Adrenal gland (tissue), 5 donors: Measurements from ENCODE around the gene MLNR.

Source experiments
- POLR2A ChIP-seq, 2 donors: fragments of 450-650 bp; IDR thresholded peaks; one replicate each; pipeline ENCODE4 v1.6.1; 2017; ENCODE audit warnings: antibody characterized with exemption in 2 of 2, mild to moderate bottlenecking in 2 of 2, moderate library complexity in 1 of 2
- TF ChIP-seq, protein P1 (sequence below), 6 experiments: fragments of 450-650 bp in 4 of 6; fragments of 200-600 bp in 2 of 6; sonication (generic) in 1 of 6; IDR thresholded peaks; 1 replicate in 5 of 6; 2 replicates in 1 of 6; pipeline versions ENCODE4 v1.5.1 to v1.8.0; 2016 to 2021; ENCODE audit warnings: antibody characterized with exemption in 6 of 6, mild to moderate bottlenecking in 2 of 6, moderate library complexity in 1 of 6
- donor health status: DM: no; HTN: no; CAD: no.

DNA sequence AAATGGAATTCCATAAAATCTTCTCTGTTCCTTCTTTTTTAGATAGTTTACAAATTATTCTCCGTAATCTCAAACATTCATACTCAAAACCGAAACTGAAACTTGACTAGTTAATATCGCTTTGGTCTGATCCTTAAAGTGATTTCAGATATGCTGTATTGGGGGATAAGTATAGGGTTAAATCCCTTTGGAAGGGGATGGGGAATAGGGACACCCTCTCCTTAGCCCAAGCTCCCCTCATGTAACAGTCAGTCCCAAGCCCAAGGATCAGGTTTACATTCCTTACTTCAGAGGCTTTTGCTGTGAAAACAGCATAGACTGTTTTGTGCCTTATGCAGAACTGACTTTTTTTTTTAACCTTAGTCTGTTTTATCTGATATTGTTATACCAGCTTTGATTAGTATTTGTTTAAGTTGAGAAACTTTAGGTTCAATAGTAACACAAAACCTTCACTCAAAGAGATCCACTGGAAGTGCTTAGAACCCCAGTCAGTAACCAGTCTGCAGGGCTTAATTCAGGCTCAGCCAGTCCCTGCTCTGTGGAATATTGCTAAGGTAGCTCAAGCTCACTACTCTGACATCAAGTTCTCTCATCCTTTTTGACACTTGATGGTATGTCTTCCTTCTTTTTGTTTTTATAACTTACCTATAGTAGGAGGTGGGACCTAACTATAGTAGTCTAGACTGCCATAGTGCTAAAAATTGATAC lies 38.1 kb downstream of the MLNR start:
- no peak for TF ChIP-seq POLR2A (IDR thresholded peaks at IDR 0.05)
- TF ChIP-seq, protein P1, sequence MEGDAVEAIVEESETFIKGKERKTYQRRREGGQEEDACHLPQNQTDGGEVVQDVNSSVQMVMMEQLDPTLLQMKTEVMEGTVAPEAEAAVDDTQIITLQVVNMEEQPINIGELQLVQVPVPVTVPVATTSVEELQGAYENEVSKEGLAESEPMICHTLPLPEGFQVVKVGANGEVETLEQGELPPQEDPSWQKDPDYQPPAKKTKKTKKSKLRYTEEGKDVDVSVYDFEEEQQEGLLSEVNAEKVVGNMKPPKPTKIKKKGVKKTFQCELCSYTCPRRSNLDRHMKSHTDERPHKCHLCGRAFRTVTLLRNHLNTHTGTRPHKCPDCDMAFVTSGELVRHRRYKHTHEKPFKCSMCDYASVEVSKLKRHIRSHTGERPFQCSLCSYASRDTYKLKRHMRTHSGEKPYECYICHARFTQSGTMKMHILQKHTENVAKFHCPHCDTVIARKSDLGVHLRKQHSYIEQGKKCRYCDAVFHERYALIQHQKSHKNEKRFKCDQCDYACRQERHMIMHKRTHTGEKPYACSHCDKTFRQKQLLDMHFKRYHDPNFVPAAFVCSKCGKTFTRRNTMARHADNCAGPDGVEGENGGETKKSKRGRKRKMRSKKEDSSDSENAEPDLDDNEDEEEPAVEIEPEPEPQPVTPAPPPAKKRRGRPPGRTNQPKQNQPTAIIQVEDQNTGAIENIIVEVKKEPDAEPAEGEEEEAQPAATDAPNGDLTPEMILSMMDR (IDR thresholded peaks at IDR 0.05) = no peak
